GM19099 (cell line): ENCODE results near the gene SLC30A5.

Source experiments
- POLR2A ChIP-seq: IDR thresholded peaks from 3 replicates; pipeline ENCODE4 v1.6.1; 2011; ENCODE audit warnings: low read depth; ENCODE audit not compliant: insufficient read length; ENCODE audit errors: extremely low read depth

SLC30A5 gene

DNA sequence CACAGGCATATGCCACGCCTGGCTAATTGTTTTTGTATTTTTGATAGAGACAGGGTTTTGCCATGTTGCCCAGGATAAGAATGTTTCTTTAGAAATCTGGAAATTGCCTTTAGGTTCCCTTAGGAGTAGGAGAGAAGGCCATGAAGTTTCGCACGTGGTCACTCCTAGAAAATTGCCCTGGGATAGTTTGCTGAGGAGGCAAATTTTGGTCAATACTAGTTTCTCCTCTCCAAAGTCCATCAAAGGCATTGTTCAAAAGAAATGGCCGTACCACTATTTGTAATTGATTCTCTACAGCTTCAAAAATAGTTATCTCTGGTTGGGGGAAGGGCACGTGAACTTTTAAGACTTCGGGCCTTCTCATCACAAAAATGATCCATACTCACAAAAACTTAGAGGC is 845 bp upstream of the SLC30A5 start:
- TF ChIP-seq POLR2A, result no peak

DNA sequence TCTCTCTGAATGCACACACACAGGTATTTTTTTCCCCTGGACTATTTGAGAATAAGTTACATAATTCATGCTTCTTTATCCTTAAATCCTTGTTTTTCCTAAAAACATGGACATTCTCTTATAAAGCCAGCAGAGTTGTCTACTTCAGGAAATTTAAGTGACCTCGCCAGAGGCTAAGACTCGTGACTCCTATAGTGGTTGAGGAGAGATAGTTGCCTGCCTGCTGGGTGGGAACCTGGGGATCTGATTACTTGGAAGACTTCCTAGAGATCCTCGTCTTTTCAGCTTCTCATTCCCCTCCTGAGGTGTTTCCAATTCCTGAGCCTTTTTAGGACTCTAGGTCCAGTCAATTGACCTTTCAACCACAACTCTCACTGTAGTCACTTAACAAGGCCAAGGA is 5.5 kb downstream of the SLC30A5 start:
- no peak for TF ChIP-seq POLR2A

DNA sequence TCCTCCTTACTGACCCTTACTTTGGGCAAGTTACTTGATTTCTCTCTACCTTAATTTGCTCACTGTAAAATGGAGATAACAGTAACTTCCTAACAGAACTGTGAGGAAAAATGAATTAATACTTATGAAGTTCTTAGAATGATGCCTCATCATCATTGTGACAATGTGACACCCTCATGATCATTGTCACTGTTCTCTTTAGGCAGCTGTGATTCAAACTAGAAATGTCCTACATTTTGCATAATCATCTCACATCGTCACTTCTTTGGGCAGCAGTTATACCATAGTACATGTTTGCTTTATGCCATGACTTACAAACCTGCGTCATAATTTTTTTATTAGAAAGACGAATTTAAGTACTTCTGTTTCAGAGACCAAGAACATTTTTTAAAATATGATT is 9.7 kb downstream of the SLC30A5 start:
- no peak for TF ChIP-seq POLR2A

- TF ChIP-seq POLR2A, result no peak
Measured at GRCh38 chr5:69105996-69106906, 12.4 kb downstream of the SLC30A5 start.

DNA sequence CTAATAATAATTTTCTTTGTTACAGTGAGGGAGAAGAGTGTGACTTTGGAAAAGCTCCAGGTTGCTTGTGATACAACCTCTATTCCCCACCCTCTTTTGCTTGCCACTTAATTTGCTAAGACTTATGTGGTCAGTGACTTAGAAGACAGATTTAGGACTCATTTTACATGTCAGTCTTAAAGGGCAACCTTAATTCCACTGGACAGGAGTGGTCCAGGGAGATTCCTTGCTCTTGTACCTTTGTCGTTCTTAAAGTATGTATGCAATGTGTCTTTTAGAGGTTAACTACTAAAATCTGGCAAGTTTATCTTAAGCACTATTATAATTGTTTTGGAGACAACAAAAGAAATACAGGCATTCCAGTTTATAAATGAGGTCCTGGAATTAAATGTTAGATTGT is 20.0 kb downstream of the SLC30A5 start:
- TF ChIP-seq POLR2A, result no peak

- no peak for TF ChIP-seq POLR2A
Measured at GRCh38 chr5:69115526-69115925, 21.7 kb downstream of the SLC30A5 start.

- TF ChIP-seq POLR2A, result no peak
Measured at GRCh38 chr5:69129413-69129812, 35.6 kb downstream of the SLC30A5 start.

GRCh38 chr5:69130241-69130640 is 36.4 kb downstream of the SLC30A5 start:
- no peak for TF ChIP-seq POLR2A

DNA sequence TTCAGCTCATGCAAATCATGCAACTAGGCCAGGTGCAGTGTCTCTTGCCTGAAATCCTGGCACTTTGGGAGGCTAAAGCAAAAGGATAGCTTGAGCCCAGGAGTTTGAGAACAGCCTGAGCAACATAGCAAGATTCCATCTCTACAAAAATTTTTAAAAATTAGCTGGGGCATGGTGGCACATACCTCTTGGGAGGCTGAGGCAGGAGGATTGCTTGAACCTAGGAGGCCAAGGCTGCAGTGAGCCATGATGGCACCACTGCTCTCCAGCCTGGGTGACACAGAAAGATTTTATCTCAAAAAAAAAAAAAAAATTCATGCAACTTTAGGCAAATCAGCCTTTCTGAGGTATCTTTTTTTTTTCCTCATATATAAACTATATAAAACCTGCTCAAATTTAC is 37.5 kb downstream of the SLC30A5 start:
- no peak for TF ChIP-seq POLR2A

GRCh38 chr5:69134126-69134525 is 40.3 kb downstream of the SLC30A5 start:
- no peak for TF ChIP-seq POLR2A

GRCh38 chr5:69136293-69136692 is 42.5 kb downstream of the SLC30A5 start:
- no peak for TF ChIP-seq POLR2A

DNA sequence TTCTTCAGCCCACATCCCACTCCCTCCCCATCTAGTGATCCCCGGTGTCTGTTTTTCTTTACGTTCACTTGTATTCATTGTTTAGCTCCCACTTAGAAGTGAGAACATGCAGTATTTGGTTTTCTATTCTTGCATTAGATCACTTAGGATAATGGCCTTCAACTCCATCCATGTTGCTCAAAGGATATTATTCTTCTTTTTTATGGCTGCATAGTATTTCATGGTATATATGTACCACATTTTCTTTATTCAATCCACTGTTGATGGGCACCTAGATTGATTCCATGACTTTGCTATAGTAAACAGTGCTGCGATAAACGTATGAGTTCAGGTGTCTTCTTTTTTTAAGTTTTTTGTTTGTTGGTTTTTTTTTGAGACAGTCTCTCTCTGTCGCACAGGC is 44.0 kb downstream of the SLC30A5 start:
- TF ChIP-seq POLR2A, result no peak

- TF ChIP-seq POLR2A, result no peak
Measured at GRCh38 chr5:69138766-69139165, 45.0 kb downstream of the SLC30A5 start.

DNA sequence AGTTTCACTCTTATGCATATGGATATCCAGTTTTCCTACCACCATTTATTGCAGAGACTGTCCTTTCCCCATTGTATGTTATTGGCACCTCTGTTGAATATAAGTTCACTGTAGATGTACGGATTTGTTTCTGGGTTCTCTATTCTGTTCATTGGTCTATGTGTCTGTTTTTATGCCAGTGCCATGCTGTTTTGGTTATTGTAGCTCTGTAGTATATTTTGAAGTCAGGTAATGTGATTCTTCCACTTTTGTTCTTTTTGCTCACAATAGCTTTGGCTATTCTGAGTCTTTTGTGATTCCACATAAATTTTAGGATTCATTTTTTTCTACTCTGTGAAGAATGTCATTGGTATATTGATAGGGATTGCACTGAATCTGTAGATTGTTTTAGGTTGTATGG is 47.0 kb downstream of the SLC30A5 start:
- TF ChIP-seq POLR2A, result no peak

- no peak for TF ChIP-seq POLR2A
Measured at GRCh38 chr5:69148981-69149675, 55.3 kb downstream of the SLC30A5 start.

GRCh38 chr5:69149676-69150010 is 55.8 kb downstream of the SLC30A5 start:
- TF ChIP-seq POLR2A, result no peak

GRCh38 chr5:69152731-69153130 is 58.9 kb downstream of the SLC30A5 start:
- TF ChIP-seq POLR2A, result no peak

DNA sequence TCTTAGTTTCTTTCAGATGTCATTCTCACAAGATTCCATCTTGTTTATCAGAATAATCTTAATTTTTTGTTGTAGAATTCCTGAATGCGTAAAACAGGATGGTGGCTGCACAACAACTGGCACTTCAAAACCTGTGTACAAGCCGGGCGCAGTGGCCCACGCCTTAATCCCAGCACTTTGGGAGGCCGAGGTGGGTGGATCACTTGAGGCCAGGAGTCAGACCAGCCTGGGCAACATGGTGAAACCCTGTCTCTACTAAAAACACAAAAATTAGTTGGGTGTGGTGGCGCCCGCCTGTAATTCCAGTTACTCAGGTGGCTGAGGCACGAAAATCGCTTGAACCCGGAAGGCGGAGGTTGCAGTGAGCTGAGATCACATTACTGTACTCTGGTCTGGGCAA is 62.6 kb downstream of the SLC30A5 start:
- no peak for TF ChIP-seq POLR2A
